Measurements from ENCODE around the gene TRPM4. TPM values are rescaled to one million over a fixed set of nuclear protein-coding genes. Genes with fewer than 3 reads are reported as not detected.
"Not testable (repeated sequence)": the region's sequence is repeated elsewhere in the genome, so short reads cannot be mapped to it uniquely, and the experiment has no call there.

Gene TRPM4
- total and polyA plus RNA-seq, 10 donors: 3.3 to 28.7 (median 11.9) TPM

- WGBS, 5 donors: 74 to 88% (median 80%) methylated on average over 6 of the region's 6 CpGs
- TF ChIP-seq CTCF (IDR thresholded peaks at IDR 0.05 in 8 of 11, conservative IDR thresholded peaks at IDR 0.05 in 3 of 11) (no peak), POLR2A (IDR thresholded peaks at IDR 0.05) (no peak), POLR2AphosphoS5 (IDR thresholded peaks at IDR 0.05) (no peak)
- intact Hi-C loops (cut with DNase I; ENCODE audit: low total_unique reads): no loop called here
- DNase-seq: no peak
- Histone ChIP-seq H3K4me3 (no peak overlapping the region), H3K9me3 (peaks cover 0 to 4% (median 0%) of the 10 kb centered on the region in 8 donors), H3K27me3 (replicated peaks in 1 of 7) (peaks cover 0 to 15% (median 5%) of the 10 kb centered on the region in 7 donors), H3K27ac (no peak overlapping the region), H3K4me1 (peaks cover 0 to 14% (median 6%) of the 10 kb centered on the region in 6 donors), H3K36me3 (no peaks in the 10 kb centered on the region)
Observed at GRCh38 chr19:49222011-49222410, 64.4 kb downstream of the TRPM4 start.

GRCh38 chr19:49222528-49222927 lies 64.9 kb downstream of the TRPM4 start:
- Histone ChIP-seq H3K27me3 (replicated peaks in 1 of 7) (peaks cover 0 to 15% (median 5%) of the 10 kb centered on the region in 7 donors), H3K9me3 (no peaks in the 10 kb centered on the region), H3K4me3 (no peak overlapping the region), H3K4me1 (peaks cover 0 to 14% (median 6%) of the 10 kb centered on the region in 6 donors), H3K36me3 (no peaks in the 10 kb centered on the region), H3K27ac (no peak overlapping the region)
- DNase-seq: no peak
- intact Hi-C loops (cut with DNase I; ENCODE audit: low total_unique reads): no loop called here
- WGBS, 5 donors: 84 to 93% (median 86%) methylated on average over 4 of the region's 4 CpGs
- TF ChIP-seq CTCF (IDR thresholded peaks at IDR 0.05 in 8 of 11, conservative IDR thresholded peaks at IDR 0.05 in 3 of 11) (no peak), POLR2AphosphoS5 (IDR thresholded peaks at IDR 0.05) (no peak), POLR2A (IDR thresholded peaks at IDR 0.05) (no peak)

GRCh38 chr19:49223472-49223871 lies 65.9 kb downstream of the TRPM4 start:
- intact Hi-C loops (cut with DNase I; ENCODE audit: low total_unique reads): no loop called here
- H3K27me3 ChIP-seq (replicated peaks in 1 of 7): peaks cover 0 to 15% (median 5%) of the 10 kb centered on the region in 7 donors
- no peaks in the 10 kb centered on the region for H3K9me3 ChIP-seq
- DNase-seq: no peak
- H3K4me1 ChIP-seq: peaks cover 0 to 14% (median 6%) of the 10 kb centered on the region in 6 donors
- H3K4me3 ChIP-seq: no peak overlapping the region
- H3K27ac ChIP-seq: no peak overlapping the region
- H3K36me3 ChIP-seq: no peaks in the 10 kb centered on the region
- TF ChIP-seq POLR2AphosphoS5 (IDR thresholded peaks at IDR 0.05): no peak
- TF ChIP-seq POLR2A (IDR thresholded peaks at IDR 0.05): no peak
- TF ChIP-seq CTCF (IDR thresholded peaks at IDR 0.05 in 8 of 11, conservative IDR thresholded peaks at IDR 0.05 in 3 of 11): no peak
- WGBS, 5 donors: 74 to 94% (median 87%) methylated on average over 9 of the region's 9 CpGs

GRCh38 chr19:49224441-49224840 lies 66.8 kb downstream of the TRPM4 start:
- WGBS, 5 donors: 84 to 87% (median 85%) methylated on average over 9 to 11 of the region's 11 CpGs
- intact Hi-C loops (cut with DNase I; ENCODE audit: low total_unique reads); DNase-seq; H3K36me3 ChIP-seq; H3K27ac ChIP-seq; H3K4me3 ChIP-seq; H3K9me3 ChIP-seq: not testable (repeated sequence)
- Histone ChIP-seq H3K27me3 (replicated peaks in 1 of 7) (peaks cover 0 to 15% (median 5%) of the 10 kb centered on the region in 7 donors), H3K4me1 (peaks cover 0 to 14% (median 6%) of the 10 kb centered on the region in 6 donors)

- intact Hi-C loops (cut with DNase I; ENCODE audit: low total_unique reads): no loop called here
- Histone ChIP-seq H3K27me3 (replicated peaks in 1 of 7) (peaks cover 0 to 15% (median 5%) of the 10 kb centered on the region in 7 donors), H3K9me3 (no peaks in the 10 kb centered on the region), H3K36me3 (no peaks in the 10 kb centered on the region), H3K27ac (no peak overlapping the region), H3K4me1 (peaks cover 0 to 14% (median 6%) of the 10 kb centered on the region in 6 donors), H3K4me3 (no peak overlapping the region)
- TF ChIP-seq POLR2A (IDR thresholded peaks at IDR 0.05) (no peak), CTCF (IDR thresholded peaks at IDR 0.05 in 8 of 11, conservative IDR thresholded peaks at IDR 0.05 in 3 of 11) (peak in 6 of 11 experiments; percentile 6 to 49 (median 32)), POLR2AphosphoS5 (IDR thresholded peaks at IDR 0.05) (no peak)
- 22 to 36% (median 24%) methylated on average over 7 to 8 of the region's 8 CpGs for WGBS, 5 donors
- DNase-seq: no peak
Observed at GRCh38 chr19:49224879-49225278, 67.3 kb downstream of the TRPM4 start.
